ENCODE measurements around the gene ZNRF1.
"Not testable (repeated sequence)": the region's sequence is repeated elsewhere in the genome, so short reads cannot be mapped to it uniquely, and the experiment has no call there.

The ZNRF1 gene

DNA sequence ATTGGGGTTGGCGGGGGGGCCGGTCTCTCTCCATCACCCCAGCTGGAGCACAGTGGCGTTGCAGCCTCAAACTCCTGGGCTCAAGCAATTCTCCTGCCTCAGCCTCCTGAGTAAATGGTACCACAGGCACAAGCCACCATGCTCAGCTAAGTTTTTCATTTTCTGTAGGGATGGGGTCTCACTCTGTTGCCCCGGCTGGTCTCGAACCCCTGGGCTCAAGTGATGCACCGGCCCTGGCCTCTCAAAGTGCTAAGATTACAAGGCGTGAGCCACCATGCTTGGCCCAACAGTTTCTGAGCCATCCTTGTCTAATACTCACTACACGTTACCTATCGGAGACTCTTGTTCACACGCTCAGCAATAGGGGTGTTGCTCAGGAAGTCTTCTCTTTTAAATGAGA lies 25.5 kb upstream of the ZNRF1 start:
- in situ Hi-C loops (cut with HindIII; ENCODE audit: low sequenced_read_pairs) = no loop called here
- DNase-seq (ENCODE audit: low read depth) = no peak
- TF ChIP-seq CTCF (IDR thresholded peaks at IDR 0.05; ENCODE audit: low read depth, low read length, missing control alignments) = no peak
- no peak overlapping the region for H3K4me3 ChIP-seq (ENCODE audit: low read depth, low read length)

DNA sequence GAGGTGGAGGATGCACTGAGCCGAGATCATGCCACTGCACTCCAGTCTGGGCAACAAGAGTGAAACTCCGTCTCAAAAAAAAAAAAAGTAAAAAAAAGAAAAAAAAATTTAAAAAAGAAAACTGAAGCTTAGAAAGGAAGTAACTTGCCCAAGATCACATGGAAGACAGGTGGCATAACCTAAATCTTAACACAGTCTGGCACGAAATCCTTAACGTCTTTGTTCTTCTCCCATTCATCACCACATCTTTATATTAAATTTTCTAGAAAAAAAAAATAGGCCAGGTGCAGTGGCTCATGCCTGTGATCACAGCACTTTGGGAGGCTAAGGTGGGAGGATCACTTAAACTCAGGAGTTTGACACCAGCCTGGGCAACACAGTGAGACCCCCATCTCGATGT lies 23.2 kb upstream of the ZNRF1 start:
- in situ Hi-C loops (cut with HindIII; ENCODE audit: low sequenced_read_pairs) = no loop called here
- H3K4me3 ChIP-seq (ENCODE audit: low read depth, low read length) = no peak overlapping the region
- no peak for DNase-seq (ENCODE audit: low read depth)
- TF ChIP-seq CTCF (IDR thresholded peaks at IDR 0.05; ENCODE audit: low read depth, low read length, missing control alignments) = no peak

GRCh38 chr16:74982256-74982655 lies 16.6 kb upstream of the ZNRF1 start:
- DNase-seq (ENCODE audit: low read depth) = no peak
- TF ChIP-seq CTCF (IDR thresholded peaks at IDR 0.05; ENCODE audit: low read depth, low read length, missing control alignments) = no peak
- in situ Hi-C loops (cut with HindIII; ENCODE audit: low sequenced_read_pairs) = no loop called here

GRCh38 chr16:74984194-74984528 lies 14.7 kb upstream of the ZNRF1 start:
- H3K4me3 ChIP-seq (ENCODE audit: low read depth, low read length) = peak overlapping the region; percentile 100
- no peak for TF ChIP-seq CTCF (IDR thresholded peaks at IDR 0.05; ENCODE audit: low read depth, low read length, missing control alignments)
- in situ Hi-C loops (cut with HindIII; ENCODE audit: low sequenced_read_pairs) = no loop called here
- no peak for DNase-seq (ENCODE audit: low read depth)

More at GRCh38 chr16:74982256-74982655, 16.6 kb upstream of the ZNRF1 start:
- H3K4me3 ChIP-seq (ENCODE audit: low read depth, low read length) = no peak overlapping the region

DNA sequence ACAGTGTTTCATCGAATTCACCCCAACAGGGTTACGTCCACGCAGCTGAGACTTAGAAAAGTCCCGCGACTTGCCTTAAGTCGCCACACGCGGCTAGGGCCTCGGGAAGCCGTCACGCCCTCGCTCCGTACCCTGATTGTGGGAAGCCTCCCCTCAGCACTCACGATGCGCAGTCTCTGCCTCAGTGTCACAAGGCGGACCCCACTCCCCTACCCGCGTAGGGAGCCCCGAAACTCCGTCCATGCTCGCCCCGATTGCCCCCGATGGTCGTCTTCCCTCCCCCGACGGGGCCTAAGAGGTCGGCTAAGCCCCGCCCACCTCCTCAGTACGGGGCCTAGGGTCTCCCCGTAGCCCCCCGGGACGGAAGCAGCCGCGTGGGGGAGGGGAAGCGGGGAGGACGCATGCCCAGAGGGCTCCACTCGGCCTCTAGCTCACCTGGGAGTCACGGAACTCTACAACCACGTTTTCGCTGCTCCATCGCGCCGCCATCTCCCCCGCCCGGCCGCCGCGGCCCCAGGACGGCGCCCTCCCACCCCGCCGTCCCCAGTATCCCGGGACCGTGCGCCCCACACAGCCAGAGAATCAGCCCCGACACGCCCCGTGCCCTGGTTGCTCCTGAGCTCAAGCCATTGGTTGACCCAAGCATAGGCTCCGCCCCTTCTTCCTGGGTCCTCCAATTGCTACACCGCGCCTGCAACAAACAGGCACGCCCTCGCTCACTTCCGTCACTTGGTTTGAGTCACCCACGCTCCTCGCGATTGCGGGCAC lies 14.1 kb upstream of the ZNRF1 start, which contains the start of gene WDR59:
TSS of gene WDR59 (minus strand) at position 595 of the 768 bp plus-strand sequence. CDS start at position 489, 106 bp downstream.
- no peak for TF ChIP-seq CTCF (IDR thresholded peaks at IDR 0.05; ENCODE audit: low read depth, low read length, missing control alignments)
- peak within 1 kb of the TSS; percentile 100 for H3K4me3 ChIP-seq (ENCODE audit: low read depth, low read length)
- peak; percentile 99 for DNase-seq (ENCODE audit: low read depth)
- in situ Hi-C loops (cut with HindIII; ENCODE audit: low sequenced_read_pairs) = no loop called here

GRCh38 chr16:74987027-74987681 lies 11.7 kb upstream of the ZNRF1 start:
- no peak for DNase-seq (ENCODE audit: low read depth)
- TF ChIP-seq CTCF (IDR thresholded peaks at IDR 0.05; ENCODE audit: low read depth, low read length, missing control alignments) = no peak
- in situ Hi-C loops (cut with HindIII; ENCODE audit: low sequenced_read_pairs) = no loop called here
- H3K4me3 ChIP-seq (ENCODE audit: low read depth, low read length) = no peak overlapping the region

DNA sequence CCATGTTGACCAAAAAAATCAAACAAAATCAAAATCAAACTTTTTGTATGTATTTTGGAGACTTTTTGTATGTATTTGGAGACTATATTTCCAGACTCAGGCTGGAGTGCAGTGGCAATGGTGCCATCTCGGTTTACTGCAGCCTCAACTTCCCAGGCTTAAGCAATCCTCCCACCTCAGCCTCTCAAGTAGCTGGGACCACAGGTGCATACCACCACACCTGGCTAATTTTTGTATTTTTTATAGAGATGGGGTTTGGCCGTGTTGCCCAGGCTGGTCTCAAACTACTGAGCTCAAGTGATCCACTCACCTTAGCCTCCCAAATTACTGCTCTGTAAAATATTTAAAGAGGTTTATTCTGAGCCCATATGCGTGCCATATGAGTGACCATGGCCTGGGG lies 9.0 kb upstream of the ZNRF1 start:
- in situ Hi-C loops (cut with HindIII; ENCODE audit: low sequenced_read_pairs); DNase-seq (ENCODE audit: low read depth); H3K4me3 ChIP-seq (ENCODE audit: low read depth, low read length): not testable (repeated sequence)
